Endothelial cell of umbilical vein (primary cell): Measurements from ENCODE around the gene IFI27.

Source experiments
- EZH2 ChIP-seq: IDR thresholded peaks from 2 replicates; pipeline ENCODE4 v1.6.1; 2012; ENCODE audit warnings: borderline replicate concordance, low read depth, mild to moderate bottlenecking, moderate library complexity, low read length, inconsistent platforms; ENCODE audit not compliant: severe bottlenecking
- FOS ChIP-seq: IDR thresholded peaks from 2 replicates; pipeline ENCODE4 v1.6.1; 2011; ENCODE audit warnings: mild to moderate bottlenecking, low read length, moderate library complexity, borderline replicate concordance; ENCODE audit not compliant: insufficient read depth
- GATA2 ChIP-seq: IDR thresholded peaks from 2 replicates; pipeline ENCODE4 v1.7.0; 2011; ENCODE audit warnings: low read depth, mild to moderate bottlenecking, moderate library complexity, mixed read lengths, low read length; ENCODE audit not compliant: insufficient read length, insufficient read depth
- JUN ChIP-seq: IDR thresholded peaks from 2 replicates; pipeline ENCODE4 v1.6.1; 2011; ENCODE audit warnings: borderline replicate concordance, low read depth; ENCODE audit not compliant: insufficient read length, insufficient read depth
- MYC ChIP-seq: IDR thresholded peaks from one replicate; pipeline ENCODE4 v1.6.1; 2011; ENCODE audit warnings: mild to moderate bottlenecking, low read depth, low read length
- POLR2A ChIP-seq: IDR thresholded peaks from 2 replicates; pipeline ENCODE4 v1.6.1; 2012; ENCODE audit warnings: low read depth, mild to moderate bottlenecking, control low read depth, low read length
- POLR2AphosphoS5 ChIP-seq: IDR thresholded peaks from 2 replicates; pipeline ENCODE4 v1.6.1; 2012; ENCODE audit warnings: low read depth, mild to moderate bottlenecking, control low read depth, low read length, moderate library complexity; ENCODE audit not compliant: insufficient read depth
- TF ChIP-seq, protein P1 (sequence below), 2 donors: IDR thresholded peaks; 1 replicate in 1 of 2; 2 replicates in 1 of 2; pipeline ENCODE4 v1.5.1; 2011; ENCODE audit warnings: low read length in 2 of 2, mild to moderate bottlenecking in 2 of 2, moderate library complexity in 2 of 2, control low read depth in 1 of 2, inconsistent platforms in 1 of 2, low read depth in 1 of 2; ENCODE audit not compliant: insufficient read depth in 1 of 2; ENCODE audit errors: extremely low read depth in 1 of 2
- TF ChIP-seq, protein P2 (sequence below): IDR thresholded peaks from 2 replicates; pipeline ENCODE4 v1.6.1; 2011; ENCODE audit not compliant: insufficient read depth, insufficient read length

- TF ChIP-seq POLR2A (no peak), FOS (no peak), JUN (no peak), EZH2 (no peak), POLR2AphosphoS5 (no peak), GATA2 (no peak), MYC (no peak)
- TF ChIP-seq, protein P1, sequence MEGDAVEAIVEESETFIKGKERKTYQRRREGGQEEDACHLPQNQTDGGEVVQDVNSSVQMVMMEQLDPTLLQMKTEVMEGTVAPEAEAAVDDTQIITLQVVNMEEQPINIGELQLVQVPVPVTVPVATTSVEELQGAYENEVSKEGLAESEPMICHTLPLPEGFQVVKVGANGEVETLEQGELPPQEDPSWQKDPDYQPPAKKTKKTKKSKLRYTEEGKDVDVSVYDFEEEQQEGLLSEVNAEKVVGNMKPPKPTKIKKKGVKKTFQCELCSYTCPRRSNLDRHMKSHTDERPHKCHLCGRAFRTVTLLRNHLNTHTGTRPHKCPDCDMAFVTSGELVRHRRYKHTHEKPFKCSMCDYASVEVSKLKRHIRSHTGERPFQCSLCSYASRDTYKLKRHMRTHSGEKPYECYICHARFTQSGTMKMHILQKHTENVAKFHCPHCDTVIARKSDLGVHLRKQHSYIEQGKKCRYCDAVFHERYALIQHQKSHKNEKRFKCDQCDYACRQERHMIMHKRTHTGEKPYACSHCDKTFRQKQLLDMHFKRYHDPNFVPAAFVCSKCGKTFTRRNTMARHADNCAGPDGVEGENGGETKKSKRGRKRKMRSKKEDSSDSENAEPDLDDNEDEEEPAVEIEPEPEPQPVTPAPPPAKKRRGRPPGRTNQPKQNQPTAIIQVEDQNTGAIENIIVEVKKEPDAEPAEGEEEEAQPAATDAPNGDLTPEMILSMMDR (IDR thresholded peaks at IDR 0.05; ENCODE audit: extremely low read depth in 1 of 2, insufficient read depth in 1 of 2, low read depth in 1 of 2, low read length in 2 of 2): no peak
- TF ChIP-seq, protein P2, sequence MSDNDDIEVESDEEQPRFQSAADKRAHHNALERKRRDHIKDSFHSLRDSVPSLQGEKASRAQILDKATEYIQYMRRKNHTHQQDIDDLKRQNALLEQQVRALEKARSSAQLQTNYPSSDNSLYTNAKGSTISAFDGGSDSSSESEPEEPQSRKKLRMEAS: no peak
Measured at GRCh38 chr14:94102768-94103482, 7.6 kb upstream of the IFI27 start.
